H9 (cell line): ENCODE measurements around the gene TCTN3. TPM values are rescaled to one million over a fixed set of nuclear protein-coding genes. Genes with fewer than 3 reads are reported as not detected.

Source experiments
- DNase-seq: peaks from one replicate; pipeline ENCODE4 v3.0.0-alpha.2; 2017
- H2AFZ ChIP-seq: one replicate; pipeline ENCODE4 v1.6.1; 2013; ENCODE audit warnings: mild to moderate bottlenecking, low read length, control low read depth, moderate library complexity
- H2AK5ac ChIP-seq: 2 replicates; pipeline ENCODE4 v1.6.1; 2013; ENCODE audit warnings: low read length, control low read depth, mixed read lengths; ENCODE audit not compliant: insufficient read length
- H2BK120ac ChIP-seq: one replicate; pipeline ENCODE4 v1.6.1; 2013; ENCODE audit warnings: low read depth, mild to moderate bottlenecking, low read length, control low read depth, inconsistent platforms; ENCODE audit not compliant: poor library complexity, severe bottlenecking
- H2BK12ac ChIP-seq: 2 replicates; pipeline ENCODE4 v1.6.1; 2013; ENCODE audit warnings: low read length, control low read depth, mixed read lengths, low read depth; ENCODE audit not compliant: insufficient read length
- H2BK15ac ChIP-seq: 2 replicates; pipeline ENCODE4 v1.6.1; 2013; ENCODE audit warnings: low read depth, low read length, control low read depth
- H2BK20ac ChIP-seq: one replicate; pipeline ENCODE4 v1.6.1; 2013; ENCODE audit warnings: low read depth, mild to moderate bottlenecking, low read length, control low read depth, inconsistent platforms; ENCODE audit not compliant: poor library complexity, severe bottlenecking
- H2BK5ac ChIP-seq: 2 replicates; pipeline ENCODE4 v1.6.1; 2013; ENCODE audit warnings: low read length, control low read depth, mixed read lengths; ENCODE audit not compliant: insufficient read length
- H3K14ac ChIP-seq: 2 replicates; pipeline ENCODE4 v1.6.1; 2013; ENCODE audit warnings: low read length, control low read depth; ENCODE audit not compliant: insufficient read depth
- H3K18ac ChIP-seq: 2 replicates; pipeline ENCODE4 v1.6.1; 2013; ENCODE audit warnings: low read depth, mild to moderate bottlenecking, mixed read lengths, low read length, control low read depth; ENCODE audit not compliant: insufficient read length
- H3K23ac ChIP-seq: 2 replicates; pipeline ENCODE4 v1.6.1; 2013; ENCODE audit warnings: low read length, control low read depth, mixed read lengths, low read depth; ENCODE audit not compliant: insufficient read length
- H3K23me2 ChIP-seq: 2 replicates; pipeline ENCODE4 v1.6.1; 2013; ENCODE audit warnings: low read depth, mild to moderate bottlenecking, mixed read lengths, low read length, control low read depth; ENCODE audit not compliant: insufficient read length, poor library complexity, severe bottlenecking
- H3K27ac ChIP-seq: 2 replicates; pipeline ENCODE4 v1.5.1; 2013; ENCODE audit warnings: low read length, control low read depth, mixed read lengths, low read depth; ENCODE audit not compliant: insufficient read length
- H3K27me3 ChIP-seq: 2 replicates; pipeline ENCODE4 v1.6.1; 2013; ENCODE audit warnings: low read length, control low read depth, inconsistent platforms; ENCODE audit not compliant: insufficient read depth
- H3K4ac ChIP-seq: 2 replicates; pipeline ENCODE4 v1.6.1; 2013; ENCODE audit warnings: low read depth, mild to moderate bottlenecking, control low read depth, inconsistent platforms, low read length, moderate library complexity
- H3K4me1 ChIP-seq: 2 replicates; pipeline ENCODE4 v1.6.1; 2013; ENCODE audit warnings: low read length, control low read depth, inconsistent platforms; ENCODE audit not compliant: insufficient read depth
- H3K4me2 ChIP-seq: 2 replicates; pipeline ENCODE4 v1.6.1; 2013; ENCODE audit warnings: low read length, control low read depth, mixed read lengths; ENCODE audit not compliant: insufficient read length, insufficient read depth
- H3K56ac ChIP-seq: 2 replicates; pipeline ENCODE4 v1.6.1; 2013; ENCODE audit warnings: low read depth, mild to moderate bottlenecking, mixed read lengths, low read length, control low read depth; ENCODE audit not compliant: insufficient read length
- H3K79me1 ChIP-seq: 2 replicates; pipeline ENCODE4 v1.6.1; 2013; ENCODE audit warnings: low read depth, mild to moderate bottlenecking, moderate library complexity, low read length, control low read depth, inconsistent platforms; ENCODE audit not compliant: insufficient read depth, poor library complexity, severe bottlenecking
- H3K79me2 ChIP-seq: 2 replicates; pipeline ENCODE4 v1.6.1; 2013; ENCODE audit warnings: low read length, control low read depth, inconsistent platforms; ENCODE audit not compliant: insufficient read depth
- H3K9ac ChIP-seq: 2 replicates; pipeline ENCODE4 v1.6.1; 2013; ENCODE audit warnings: low read length, control low read depth, mixed read lengths; ENCODE audit not compliant: insufficient read length; ENCODE audit errors: extremely low read depth
- H3K9me3 ChIP-seq: one replicate; pipeline ENCODE4 v1.6.1; 2013; ENCODE audit warnings: low read depth, low read length, inconsistent platforms; ENCODE audit not compliant: control insufficient read depth
- H3T11ph ChIP-seq: one replicate; pipeline ENCODE4 v1.6.1; 2013; ENCODE audit warnings: mild to moderate bottlenecking, low read length, control low read depth, inconsistent platforms
- H4K20me1 ChIP-seq: one replicate; pipeline ENCODE4 v1.6.1; 2013; ENCODE audit not compliant: control insufficient read depth, insufficient read length, insufficient read depth
- H4K5ac ChIP-seq: 2 replicates; pipeline ENCODE4 v1.6.1; 2013; ENCODE audit warnings: low read depth, mild to moderate bottlenecking, mixed read lengths, low read length, control low read depth; ENCODE audit not compliant: insufficient read length
- H4K8ac ChIP-seq: replicated peaks from 2 replicates; pipeline ENCODE4 v1.6.1; 2013; ENCODE audit warnings: low read length, control low read depth, mixed read lengths, low read depth; ENCODE audit not compliant: insufficient read length
- H4K91ac ChIP-seq: 2 replicates; pipeline ENCODE4 v1.6.1; 2013; ENCODE audit warnings: low read depth, mild to moderate bottlenecking, moderate library complexity, mixed read lengths, low read length, control low read depth; ENCODE audit not compliant: insufficient read length
- H3K27ac Mint-ChIP-seq, 3 experiments: 2 replicates in 2 of 3; 3 replicates in 1 of 3; pipeline ENCODE4 v1.8.0; 2020 to 2021; ENCODE audit warnings: mixed read lengths in 3 of 3, mild to moderate bottlenecking in 1 of 3, moderate library complexity in 1 of 3
- H3K27me3 Mint-ChIP-seq: 2 replicates; pipeline ENCODE4 v1.8.0; 2021; ENCODE audit warnings: low read depth, mild to moderate bottlenecking, moderate library complexity, mixed read lengths
- H3K36me3 Mint-ChIP-seq, 3 experiments: 2 replicates in 2 of 3; 3 replicates in 1 of 3; pipeline ENCODE4 v1.8.0; 2020 to 2021; ENCODE audit warnings: low read depth in 3 of 3, mixed read lengths in 3 of 3; ENCODE audit not compliant: insufficient read depth in 1 of 3
- H3K4me1 Mint-ChIP-seq, 2 experiments: 2 replicates each; pipeline ENCODE4 v1.8.0; 2020; ENCODE audit warnings: mixed read lengths in 2 of 2
- H3K4me3 Mint-ChIP-seq, 2 experiments: 2 replicates in 1 of 2; 3 replicates in 1 of 2; pipeline ENCODE4 v1.8.0; 2020 to 2021; ENCODE audit warnings: mild to moderate bottlenecking in 2 of 2, mixed read lengths in 2 of 2, moderate library complexity in 1 of 2
- H3K9me3 Mint-ChIP-seq, 2 experiments: 2 replicates in 1 of 2; 3 replicates in 1 of 2; pipeline ENCODE4 v1.8.0; 2020; ENCODE audit warnings: mild to moderate bottlenecking in 2 of 2, mixed read lengths in 2 of 2, moderate library complexity in 1 of 2
- CTCF ChIP-seq: fragments of 200-600 bp; sonication (generic); conservative IDR thresholded peaks from 3 replicates; pipeline ENCODE4 v1.8.0; 2021; ENCODE audit warnings: antibody characterized with exemption, mild to moderate bottlenecking
- WGBS: extraction: QIAGEN DNeasy Blood & Tissue Kit; methylation state at CpG from one replicate; pipeline ENCODE4 v1.1.7; 2013; ENCODE audit warnings: missing lambda C conversion rate, low lambda C conversion rate, mixed read lengths; ENCODE audit not compliant: insufficient read length; ENCODE audit errors: extremely low coverage; 5-methylcytosine and 5-hydroxymethylcytosine counted together
- total RNA-seq: library from RNA; stranded (reverse); gene quantifications from 2 replicates; pipeline ENCODE4 v1.2.1, GENCODE V29; 2021

Gene TCTN3
- total RNA-seq, 1 experiment from 2014 or later: 37.3 TPM

- Histone ChIP-seq H3K18ac (no peak overlapping the region), H3K27me3 (no peaks in the 10 kb centered on the region), H4K91ac (no peak overlapping the region), H2BK15ac (no peak overlapping the region), H3K4me2 (no peak overlapping the region), H3K4me1 (peaks cover 2% of the 10 kb centered on the region; the same call in 1 of the 2 replicates), H2BK120ac (no peak overlapping the region), H3K56ac (no peak overlapping the region), H2AFZ (no peak overlapping the region), H3K4ac (no peak overlapping the region), H3K79me2 (peaks cover 3% of the 10 kb centered on the region; the same call in 1 of the 2 replicates), H2BK5ac (no peak overlapping the region), H2BK20ac (no peak overlapping the region), H3K9me3 (no peaks in the 10 kb centered on the region), H2AK5ac (no peak overlapping the region), H4K20me1 (no peaks in the 10 kb centered on the region), H4K5ac (no peak overlapping the region), H3K9ac (no peak overlapping the region), H3K23me2 (peaks cover 8% of the 10 kb centered on the region), H3K79me1 (no peaks in the 10 kb centered on the region), H3T11ph (no peak overlapping the region), H3K23ac (no peak overlapping the region), H3K14ac (no peak overlapping the region), H4K8ac (no peak overlapping the region), H2BK12ac (no peak overlapping the region), H3K27ac (no peak overlapping the region)
- WGBS: no CpG with 5 or more reads among the region's 5 CpGs
- no peak overlapping the region for H3K4me3 Mint-ChIP-seq
- no peak for DNase-seq
- no peak for TF ChIP-seq CTCF
- H3K4me1 Mint-ChIP-seq: peaks cover 23 to 25% of the 10 kb centered on the region in 2 experiments
- H3K27ac Mint-ChIP-seq: no peak overlapping the region; a peak in 2 of 7 replicates
- H3K9me3 Mint-ChIP-seq: peaks cover 6 to 9% of the 10 kb centered on the region in 2 experiments
- H3K27me3 Mint-ChIP-seq: no peaks in the 10 kb centered on the region; the same call in 1 of the 2 replicates
- peaks cover 37 to 43% (median 41%) of the 10 kb centered on the region in 3 experiments for H3K36me3 Mint-ChIP-seq
These were observed 39.8 kb downstream of the TCTN3 start for GRCh38 chr10:95653895-95654294.
